ENCODE results near the gene RNASEH2C. TPM values are rescaled to one million over a fixed set of nuclear protein-coding genes. Genes with fewer than 3 reads are reported as not detected.
A peak's percentile ranks its signal among the peaks of the same experiment; 100 is the strongest.

RNASEH2C gene
- total and polyA plus RNA-seq, 2 of the 13 experiments (the other 11 are each of a cell fraction or from before 2014, with no cell fraction given) = 27.4 to 50.9 TPM

DNA sequence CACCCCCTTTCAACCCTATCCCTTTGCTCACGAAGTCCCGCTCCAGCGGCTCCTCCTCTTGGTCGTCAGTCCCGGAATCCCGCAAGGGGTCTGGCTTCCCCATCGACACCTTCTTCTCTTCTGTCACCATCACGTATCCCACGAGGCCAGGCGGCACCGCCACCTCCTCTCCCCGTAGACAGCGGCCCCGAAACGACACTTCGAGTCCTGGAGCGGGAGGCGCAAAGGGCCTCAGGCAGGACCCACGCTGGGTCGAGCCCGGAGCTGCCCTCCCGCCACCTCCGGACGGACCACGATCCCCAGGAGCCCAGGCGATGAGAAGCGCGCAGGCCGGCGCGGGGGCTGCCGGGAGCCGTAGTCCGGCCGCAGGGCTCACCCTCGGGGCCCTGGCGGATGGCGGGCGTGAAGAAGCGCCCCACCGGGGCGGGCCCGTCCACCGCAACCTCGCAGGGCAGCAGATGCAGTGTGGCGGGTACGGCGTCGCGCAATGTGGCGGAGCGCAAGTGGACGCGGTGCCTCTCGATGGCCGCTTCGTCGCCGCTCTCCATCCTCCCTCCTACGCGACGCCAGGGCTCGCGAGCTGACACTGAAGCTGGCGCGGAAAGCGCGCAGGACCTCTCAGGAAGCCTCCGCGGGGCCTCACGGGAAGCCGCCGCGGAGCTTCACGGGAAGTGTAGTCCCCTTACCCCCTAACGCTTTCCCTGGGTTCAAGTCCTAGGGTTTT, at the start of gene RNASEH2C (continued):
- TF ChIP-seq MXD3 (CRISPR knock-in tag; IDR thresholded peaks at IDR 0.05) (peak; percentile 77; the same call in 1 of the 2 replicates), HNF4G (IDR thresholded peaks at IDR 0.05; ENCODE audit: borderline replicate concordance, low read depth, low read length) (no peak), HNF4G (CRISPR knock-in tag; IDR thresholded peaks at IDR 0.05; ENCODE audit: borderline replicate concordance, low read depth) (no peak; the same call in 1 of the 2 replicates), KDM3A (CRISPR knock-in tag; IDR thresholded peaks at IDR 0.05; ENCODE audit: low read depth) (0 out of 2 replicates have a peak, but pooled peaks have one; percentile 40), ELF1 (CRISPR knock-in tag; IDR thresholded peaks at IDR 0.05) (peak; percentile 82), HOXA5 (CRISPR knock-in tag; IDR thresholded peaks at IDR 0.05) (no peak), ZNF224 (CRISPR knock-in tag; IDR thresholded peaks at IDR 0.05) (no peak; the same call in 1 of the 2 replicates), MYC (CRISPR knock-in tag; IDR thresholded peaks at IDR 0.05; ENCODE audit: borderline replicate concordance) (peak; percentile 66; the same call in 1 of the 2 replicates), SIN3A (IDR thresholded peaks at IDR 0.05; ENCODE audit: borderline replicate concordance, low read depth, low read length) (peak; percentile 84; the same call in 1 of the 2 replicates), SNAPC2 (CRISPR knock-in tag; IDR thresholded peaks at IDR 0.05) (0 out of 2 replicates have a peak, but pooled peaks have one; percentile 3), ZNF788 (CRISPR knock-in tag; IDR thresholded peaks at IDR 0.05; ENCODE audit: borderline replicate concordance) (peak; percentile 86), MEIS1 (CRISPR knock-in tag; IDR thresholded peaks at IDR 0.05; ENCODE audit: borderline replicate concordance) (peak; percentile 45; the same call in 1 of the 2 replicates), ESRRA (CRISPR knock-in tag; IDR thresholded peaks at IDR 0.05; ENCODE audit: low read depth) (no peak), RFX3 (CRISPR knock-in tag; IDR thresholded peaks at IDR 0.05) (no peak), FOXK1 (CRISPR knock-in tag; IDR thresholded peaks at IDR 0.05; ENCODE audit: borderline replicate concordance, low read depth) (peak; percentile 70; the same call in 1 of the 2 replicates), ATF7 (IDR thresholded peaks at IDR 0.05) (no peak), ATF7 (CRISPR knock-in tag; IDR thresholded peaks at IDR 0.05) (no peak), ZNF616 (CRISPR knock-in tag; IDR thresholded peaks at IDR 0.05; ENCODE audit: low read depth) (no peak), SRSF1 (optimal IDR thresholded peaks at IDR 0.05; ENCODE audit: low read depth, low read length) (peak; percentile 57), GPN1 (CRISPR knock-in tag; IDR thresholded peaks at IDR 0.05; ENCODE audit: borderline replicate concordance) (peak; percentile 59; the same call in 1 of the 2 replicates)
- TF ChIP-seq, protein P1, sequence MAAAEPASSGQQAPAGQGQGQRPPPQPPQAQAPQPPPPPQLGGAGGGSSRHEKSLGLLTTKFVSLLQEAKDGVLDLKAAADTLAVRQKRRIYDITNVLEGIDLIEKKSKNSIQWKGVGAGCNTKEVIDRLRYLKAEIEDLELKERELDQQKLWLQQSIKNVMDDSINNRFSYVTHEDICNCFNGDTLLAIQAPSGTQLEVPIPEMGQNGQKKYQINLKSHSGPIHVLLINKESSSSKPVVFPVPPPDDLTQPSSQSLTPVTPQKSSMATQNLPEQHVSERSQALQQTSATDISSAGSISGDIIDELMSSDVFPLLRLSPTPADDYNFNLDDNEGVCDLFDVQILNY (CRISPR knock-in tag; conservative IDR thresholded peaks at IDR 0.05) = peak; percentile 91
- TF ChIP-seq, protein P2, sequence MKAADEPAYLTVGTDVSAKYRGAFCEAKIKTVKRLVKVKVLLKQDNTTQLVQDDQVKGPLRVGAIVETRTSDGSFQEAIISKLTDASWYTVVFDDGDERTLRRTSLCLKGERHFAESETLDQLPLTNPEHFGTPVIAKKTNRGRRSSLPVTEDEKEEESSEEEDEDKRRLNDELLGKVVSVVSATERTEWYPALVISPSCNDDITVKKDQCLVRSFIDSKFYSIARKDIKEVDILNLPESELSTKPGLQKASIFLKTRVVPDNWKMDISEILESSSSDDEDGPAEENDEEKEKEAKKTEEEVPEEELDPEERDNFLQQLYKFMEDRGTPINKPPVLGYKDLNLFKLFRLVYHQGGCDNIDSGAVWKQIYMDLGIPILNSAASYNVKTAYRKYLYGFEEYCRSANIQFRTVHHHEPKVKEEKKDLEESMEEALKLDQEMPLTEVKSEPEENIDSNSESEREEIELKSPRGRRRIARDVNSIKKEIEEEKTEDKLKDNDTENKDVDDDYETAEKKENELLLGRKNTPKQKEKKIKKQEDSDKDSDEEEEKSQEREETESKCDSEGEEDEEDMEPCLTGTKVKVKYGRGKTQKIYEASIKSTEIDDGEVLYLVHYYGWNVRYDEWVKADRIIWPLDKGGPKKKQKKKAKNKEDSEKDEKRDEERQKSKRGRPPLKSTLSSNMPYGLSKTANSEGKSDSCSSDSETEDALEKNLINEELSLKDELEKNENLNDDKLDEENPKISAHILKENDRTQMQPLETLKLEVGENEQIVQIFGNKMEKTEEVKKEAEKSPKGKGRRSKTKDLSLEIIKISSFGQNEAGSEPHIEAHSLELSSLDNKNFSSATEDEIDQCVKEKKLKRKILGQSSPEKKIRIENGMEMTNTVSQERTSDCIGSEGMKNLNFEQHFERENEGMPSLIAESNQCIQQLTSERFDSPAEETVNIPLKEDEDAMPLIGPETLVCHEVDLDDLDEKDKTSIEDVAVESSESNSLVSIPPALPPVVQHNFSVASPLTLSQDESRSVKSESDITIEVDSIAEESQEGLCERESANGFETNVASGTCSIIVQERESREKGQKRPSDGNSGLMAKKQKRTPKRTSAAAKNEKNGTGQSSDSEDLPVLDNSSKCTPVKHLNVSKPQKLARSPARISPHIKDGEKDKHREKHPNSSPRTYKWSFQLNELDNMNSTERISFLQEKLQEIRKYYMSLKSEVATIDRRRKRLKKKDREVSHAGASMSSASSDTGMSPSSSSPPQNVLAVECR (CRISPR knock-in tag; IDR thresholded peaks at IDR 0.05; ENCODE audit: borderline replicate concordance) = peak; percentile 94
- TF ChIP-seq, protein P3, sequence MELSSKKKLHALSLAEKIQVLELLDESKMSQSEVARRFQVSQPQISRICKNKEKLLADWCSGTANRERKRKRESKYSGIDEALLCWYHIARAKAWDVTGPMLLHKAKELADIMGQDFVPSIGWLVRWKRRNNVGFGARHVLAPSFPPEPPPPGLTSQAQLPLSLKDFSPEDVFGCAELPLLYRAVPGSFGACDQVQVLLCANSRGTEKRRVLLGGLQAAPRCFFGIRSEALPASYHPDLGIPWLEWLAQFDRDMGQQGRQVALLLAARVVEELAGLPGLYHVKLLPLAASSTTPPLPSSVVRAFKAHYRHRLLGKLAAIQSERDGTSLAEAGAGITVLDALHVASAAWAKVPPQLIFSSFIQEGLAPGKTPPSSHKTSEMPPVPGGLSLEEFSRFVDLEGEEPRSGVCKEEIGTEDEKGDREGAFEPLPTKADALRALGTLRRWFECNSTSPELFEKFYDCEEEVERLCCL (CRISPR knock-in tag; IDR thresholded peaks at IDR 0.05; ENCODE audit: borderline replicate concordance) = peak; percentile 53; the same call in 1 of the 2 replicates
